Tongue (tissue), 2 donors: ENCODE measurements around the gene AP2A1. TPM values are rescaled to one million over a fixed set of nuclear protein-coding genes. Genes with fewer than 3 reads are reported as not detected.

ENCODE experiments used
- DNase-seq: peaks from one replicate; pipeline ENCODE4 v3.0.0-alpha.2; 2015
- total RNA-seq: library from RNA; depleted of rRNA; stranded (reverse); fragments of >200 nt; gene quantifications from one replicate; pipeline ENCODE4 v1.2.3, GENCODE V29; 2014

AP2A1 gene
- total RNA-seq, 1 donor from 2014 or later = 56.2 TPM

DNA sequence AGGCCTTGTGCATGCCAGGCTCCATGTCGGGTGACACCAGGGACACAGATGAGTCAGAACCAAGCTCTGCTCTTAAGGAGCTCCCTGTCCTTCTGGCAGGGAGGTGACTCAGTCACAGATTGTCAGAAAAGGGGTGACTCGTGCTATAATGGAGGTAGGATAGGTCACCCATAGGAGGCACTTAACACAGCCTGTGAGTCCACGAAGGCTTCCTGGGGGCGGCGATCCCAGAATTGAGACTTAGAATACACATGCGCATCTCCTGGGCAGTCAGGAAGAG, 26.7 kb downstream of the AP2A1 start:
- no peak for DNase-seq

DNA sequence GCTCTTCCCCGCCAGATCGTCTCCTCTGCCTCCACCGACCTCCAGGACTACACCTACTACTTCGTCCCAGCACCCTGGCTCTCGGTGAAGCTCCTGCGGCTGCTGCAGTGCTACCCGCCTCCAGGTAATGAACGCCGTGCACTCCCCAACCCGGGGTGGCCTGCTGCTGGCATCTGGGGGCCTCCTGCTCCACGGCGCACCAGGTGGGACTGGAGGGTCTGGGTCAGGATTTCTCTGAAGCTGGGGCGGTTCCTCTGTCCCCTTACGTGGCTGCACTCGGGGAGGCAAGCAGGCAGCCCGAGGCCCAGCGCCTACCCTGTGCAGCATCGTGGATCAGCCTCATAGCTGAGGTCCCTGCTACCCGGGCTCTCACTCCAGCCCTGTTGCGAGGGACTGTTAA, 28.8 kb downstream of the AP2A1 start:
- DNase-seq = no peak

DNA sequence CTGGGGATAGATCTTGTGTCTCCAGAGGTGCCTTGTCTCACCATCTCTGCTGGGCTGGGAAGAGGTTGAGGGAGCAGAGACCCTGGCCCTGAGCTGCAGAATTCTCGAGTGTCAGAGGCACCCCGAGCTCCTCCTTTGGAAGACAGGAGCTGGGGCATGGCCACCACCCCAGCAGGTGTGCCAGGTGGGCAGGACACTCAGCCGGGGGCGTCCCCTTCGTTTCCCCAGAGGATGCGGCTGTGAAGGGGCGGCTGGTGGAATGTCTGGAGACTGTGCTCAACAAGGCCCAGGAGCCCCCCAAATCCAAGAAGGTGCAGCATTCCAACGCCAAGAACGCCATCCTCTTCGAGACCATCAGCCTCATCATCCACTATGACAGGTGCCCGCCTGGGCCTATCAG, 31.8 kb downstream of the AP2A1 start:
- no peak for DNase-seq

DNA sequence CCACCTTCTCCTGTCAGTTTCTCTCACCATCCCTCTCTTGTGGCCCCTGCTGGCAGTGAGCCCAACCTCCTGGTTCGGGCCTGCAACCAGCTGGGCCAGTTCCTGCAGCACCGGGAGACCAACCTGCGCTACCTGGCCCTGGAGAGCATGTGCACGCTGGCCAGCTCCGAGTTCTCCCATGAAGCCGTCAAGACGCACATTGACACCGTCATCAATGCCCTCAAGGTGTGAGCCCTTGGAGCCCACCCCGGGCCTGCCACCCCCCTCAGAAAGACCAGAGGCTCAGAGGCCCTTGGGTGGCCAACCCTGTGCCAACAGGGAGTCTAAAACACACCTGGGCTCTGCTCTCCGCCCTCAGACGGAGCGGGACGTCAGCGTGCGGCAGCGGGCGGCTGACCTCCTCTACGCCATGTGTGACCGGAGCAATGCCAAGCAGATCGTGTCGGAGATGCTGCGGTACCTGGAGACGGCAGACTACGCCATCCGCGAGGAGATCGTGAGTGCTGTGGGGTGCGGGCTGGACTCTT, 32.5 kb downstream of the AP2A1 start:
- DNase-seq = no peak

DNA sequence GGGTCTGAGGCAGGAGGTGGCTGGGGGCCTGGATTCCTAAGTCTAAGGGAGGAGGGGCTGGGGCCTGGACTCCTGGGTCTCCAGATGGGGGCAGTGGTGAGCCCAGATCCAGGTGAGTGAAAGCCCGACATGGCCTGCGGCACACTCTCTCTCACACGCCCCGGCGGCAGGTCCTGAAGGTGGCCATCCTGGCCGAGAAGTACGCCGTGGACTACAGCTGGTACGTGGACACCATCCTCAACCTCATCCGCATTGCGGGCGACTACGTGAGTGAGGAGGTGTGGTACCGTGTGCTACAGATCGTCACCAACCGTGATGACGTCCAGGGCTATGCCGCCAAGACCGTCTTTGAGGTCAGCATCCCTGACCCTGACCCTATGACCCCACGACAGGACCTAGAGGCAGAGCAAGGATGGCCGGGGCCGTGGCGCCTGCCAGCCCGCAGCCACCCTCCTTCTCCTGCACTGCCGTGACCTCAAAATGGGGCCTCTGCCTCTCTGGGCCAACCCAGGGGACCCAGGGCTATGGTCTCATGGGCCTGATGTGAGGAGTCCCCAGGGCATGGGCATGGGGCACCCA, 33.1 kb downstream of the AP2A1 start:
- no peak for DNase-seq

DNA sequence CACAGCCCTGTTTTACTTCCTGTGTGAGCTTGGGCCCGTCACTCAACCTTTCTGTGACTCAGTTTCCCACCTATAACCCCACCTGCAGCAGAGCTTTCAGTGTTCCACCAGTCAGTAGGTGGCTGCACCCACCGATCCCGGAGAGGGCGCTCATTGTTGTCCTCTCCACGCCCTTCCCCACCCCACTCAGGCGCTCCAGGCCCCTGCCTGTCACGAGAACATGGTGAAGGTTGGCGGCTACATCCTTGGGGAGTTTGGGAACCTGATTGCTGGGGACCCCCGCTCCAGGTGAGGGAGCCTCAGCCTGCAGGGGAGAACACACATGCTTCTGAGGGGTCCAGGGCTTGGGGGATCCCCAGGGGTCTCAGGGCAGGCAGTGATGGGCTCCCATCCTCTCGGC, 34.0 kb downstream of the AP2A1 start:
- DNase-seq = no peak

DNA sequence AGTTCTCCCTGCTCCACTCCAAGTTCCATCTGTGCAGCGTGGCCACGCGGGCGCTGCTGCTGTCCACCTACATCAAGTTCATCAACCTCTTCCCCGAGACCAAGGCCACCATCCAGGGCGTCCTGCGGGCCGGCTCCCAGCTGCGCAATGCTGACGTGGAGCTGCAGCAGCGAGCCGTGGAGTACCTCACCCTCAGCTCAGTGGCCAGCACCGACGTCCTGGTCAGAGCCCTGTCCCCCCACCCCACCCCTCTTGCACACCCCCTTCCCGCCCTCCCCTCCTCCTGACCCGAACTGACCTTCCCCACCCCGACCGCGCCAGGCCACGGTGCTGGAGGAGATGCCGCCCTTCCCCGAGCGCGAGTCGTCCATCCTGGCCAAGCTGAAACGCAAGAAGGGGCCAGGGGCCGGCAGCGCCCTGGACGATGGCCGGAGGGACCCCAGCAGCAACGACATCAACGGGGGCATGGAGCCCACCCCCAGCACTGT, 34.6 kb downstream of the AP2A1 start:
- DNase-seq = no peak

DNA sequence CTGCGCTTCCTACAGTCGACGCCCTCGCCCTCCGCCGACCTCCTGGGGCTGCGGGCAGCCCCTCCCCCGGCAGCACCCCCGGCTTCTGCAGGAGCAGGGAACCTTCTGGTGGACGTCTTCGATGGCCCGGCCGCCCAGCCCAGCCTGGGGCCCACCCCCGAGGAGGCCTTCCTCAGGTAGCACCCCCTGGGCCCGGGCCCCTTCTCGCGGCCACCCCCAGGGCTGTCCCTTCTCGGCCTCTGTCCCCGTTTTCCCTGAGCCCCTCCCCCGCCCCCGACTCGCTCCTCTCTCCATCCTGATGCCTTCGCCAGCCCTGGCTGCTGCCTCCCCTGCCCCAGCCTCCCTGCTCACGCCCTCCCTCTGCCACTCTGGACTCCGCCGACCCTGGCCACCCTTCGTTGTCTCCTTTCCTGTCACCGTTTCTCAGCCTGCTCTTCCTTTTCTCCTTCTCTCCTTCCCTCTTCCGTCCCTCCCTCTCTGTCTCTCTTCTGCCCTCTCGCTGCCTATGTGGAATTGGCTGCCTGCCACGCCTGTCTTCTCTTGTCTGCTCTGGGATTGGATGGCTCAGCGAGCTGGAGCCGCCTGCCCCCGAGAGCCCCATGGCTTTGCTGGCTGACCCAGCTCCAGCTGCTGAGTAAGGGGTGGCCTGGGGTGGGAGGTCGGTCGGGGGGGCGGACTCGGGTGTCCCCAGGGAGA, 35.3 kb downstream of the AP2A1 start:
- DNase-seq = peak; percentile 97

DNA sequence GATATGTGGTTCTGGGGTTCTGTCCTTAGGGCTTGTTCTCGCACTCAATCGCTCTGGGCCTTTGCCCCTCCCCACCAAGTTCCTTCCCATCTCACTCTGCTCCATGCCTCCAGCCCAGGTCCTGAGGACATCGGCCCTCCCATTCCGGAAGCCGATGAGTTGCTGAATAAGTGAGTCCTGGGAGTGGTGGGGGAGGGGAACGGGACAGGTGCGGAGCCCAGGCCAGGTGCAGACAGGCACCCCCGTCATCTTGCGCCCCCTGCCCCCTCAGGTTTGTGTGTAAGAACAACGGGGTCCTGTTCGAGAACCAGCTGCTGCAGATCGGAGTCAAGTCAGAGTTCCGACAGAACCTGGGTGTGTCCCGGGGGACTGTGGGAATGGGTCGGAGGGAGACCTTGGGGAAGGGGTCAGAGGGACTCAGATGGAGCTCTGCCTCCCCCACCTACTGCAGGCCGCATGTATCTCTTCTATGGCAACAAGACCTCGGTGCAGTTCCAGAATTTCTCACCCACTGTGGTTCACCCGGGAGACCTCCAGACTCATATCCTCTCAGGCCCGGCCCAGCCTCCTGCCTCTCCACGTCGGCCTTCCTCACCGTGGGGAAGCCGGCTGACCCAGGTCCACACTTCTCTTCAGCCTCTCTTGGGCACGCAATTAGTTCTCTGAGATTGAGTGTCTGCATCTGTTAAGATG, 36.2 kb downstream of the AP2A1 start:
- no peak for DNase-seq

DNA sequence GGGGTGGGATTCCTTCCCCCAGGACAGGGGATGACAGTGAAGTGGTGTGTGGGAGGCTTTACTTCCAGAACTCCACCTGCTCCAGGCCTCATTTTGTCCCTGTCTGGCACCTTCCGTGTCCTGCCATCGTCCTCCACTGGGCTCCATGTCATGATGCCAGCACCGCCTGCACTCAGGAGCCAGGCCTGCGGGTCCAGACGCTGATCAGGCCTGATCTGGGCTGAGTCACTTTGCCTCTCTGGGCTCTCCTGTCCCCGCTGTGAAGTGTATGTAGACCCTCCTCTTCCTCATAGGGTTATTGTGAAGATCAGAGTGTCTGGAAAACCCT, 36.7 kb downstream of the AP2A1 start:
- DNase-seq = no peak

DNA sequence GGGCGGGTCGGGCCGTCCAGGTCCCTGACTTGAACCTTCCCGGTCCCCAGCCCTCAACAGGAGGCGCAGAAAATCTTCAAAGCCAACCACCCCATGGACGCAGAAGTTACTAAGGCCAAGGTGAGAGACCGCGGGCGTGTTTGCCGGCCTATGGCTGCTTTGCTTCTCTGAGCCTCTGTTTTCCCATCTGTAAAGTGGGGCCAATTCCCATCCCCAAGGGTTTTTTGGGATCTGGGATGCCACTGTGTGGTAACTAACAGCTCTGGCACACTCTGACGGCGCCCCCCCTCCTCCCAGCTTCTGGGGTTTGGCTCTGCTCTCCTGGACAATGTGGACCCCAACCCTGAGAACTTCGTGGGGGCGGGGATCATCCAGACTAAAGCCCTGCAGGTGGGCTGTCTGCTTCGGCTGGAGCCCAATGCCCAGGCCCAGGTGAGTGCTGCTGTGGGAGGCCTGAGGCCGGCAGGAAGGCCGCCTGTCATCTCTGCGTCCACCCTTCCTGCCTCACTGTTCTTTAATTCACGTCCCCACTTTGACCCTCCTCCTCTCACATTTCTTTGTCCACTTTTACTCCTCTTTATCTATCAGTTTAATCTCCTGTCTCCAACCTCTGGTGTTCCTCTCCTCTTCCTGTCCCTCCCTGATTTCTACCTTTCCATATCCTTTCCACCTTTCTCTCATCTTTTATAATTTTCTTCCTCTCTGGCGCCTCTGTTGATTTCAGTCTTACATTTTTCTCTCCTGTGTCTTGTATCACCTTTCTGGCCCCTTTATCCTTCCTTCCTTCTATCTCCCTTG, 39.2 kb downstream of the AP2A1 start:
- no peak for DNase-seq

DNA sequence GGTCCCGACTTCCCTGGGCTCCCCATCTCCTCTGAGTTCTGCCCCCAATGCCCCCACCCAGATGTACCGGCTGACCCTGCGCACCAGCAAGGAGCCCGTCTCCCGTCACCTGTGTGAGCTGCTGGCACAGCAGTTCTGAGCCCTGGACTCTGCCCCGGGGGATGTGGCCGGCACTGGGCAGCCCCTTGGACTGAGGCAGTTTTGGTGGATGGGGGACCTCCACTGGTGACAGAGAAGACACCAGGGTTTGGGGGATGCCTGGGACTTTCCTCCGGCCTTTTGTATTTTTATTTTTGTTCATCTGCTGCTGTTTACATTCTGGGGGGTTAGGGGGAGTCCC, 39.8 kb downstream of the AP2A1 start:
- no peak for DNase-seq

DNA sequence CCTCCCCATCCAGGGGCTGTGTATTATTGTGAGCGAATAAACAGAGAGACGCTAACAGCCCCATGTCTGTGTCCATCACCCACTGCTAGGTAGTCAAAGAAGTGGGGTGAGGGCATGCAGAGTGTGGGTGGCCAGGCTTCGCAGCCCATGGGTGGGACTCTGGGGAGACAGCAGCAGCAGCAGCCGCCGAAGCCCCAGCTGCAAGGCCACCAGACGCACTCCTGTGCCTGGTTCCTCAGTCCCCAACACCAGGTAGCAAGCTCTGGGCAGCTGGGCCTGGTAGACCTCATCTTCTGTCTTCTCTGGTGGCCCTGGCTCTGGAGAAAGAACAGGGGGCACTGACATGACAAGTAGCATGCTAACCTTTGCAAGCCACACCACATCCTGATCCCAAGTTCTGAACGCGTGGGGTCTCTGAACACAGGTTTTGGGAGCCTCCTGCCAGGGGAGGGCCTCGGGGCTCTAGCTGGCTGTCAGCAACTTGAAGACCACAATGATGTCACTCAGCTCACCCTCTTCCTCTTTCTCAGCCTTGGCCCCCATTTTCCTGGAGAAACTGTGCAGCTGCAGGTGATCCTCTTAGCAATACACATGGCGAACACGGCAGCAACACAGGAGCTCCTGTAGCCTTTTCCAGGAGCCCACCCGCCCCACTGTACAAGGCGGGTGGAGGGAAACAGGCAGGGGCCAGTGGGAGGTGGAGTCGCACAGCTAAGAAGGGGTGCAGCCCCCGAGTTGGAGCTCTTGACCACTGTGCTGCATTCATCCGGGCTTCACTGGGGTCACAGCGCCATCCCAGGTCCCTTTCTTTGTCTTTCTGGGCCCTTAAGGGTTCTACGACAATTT, 40.5 kb downstream of the AP2A1 start:
- no peak for DNase-seq

DNA sequence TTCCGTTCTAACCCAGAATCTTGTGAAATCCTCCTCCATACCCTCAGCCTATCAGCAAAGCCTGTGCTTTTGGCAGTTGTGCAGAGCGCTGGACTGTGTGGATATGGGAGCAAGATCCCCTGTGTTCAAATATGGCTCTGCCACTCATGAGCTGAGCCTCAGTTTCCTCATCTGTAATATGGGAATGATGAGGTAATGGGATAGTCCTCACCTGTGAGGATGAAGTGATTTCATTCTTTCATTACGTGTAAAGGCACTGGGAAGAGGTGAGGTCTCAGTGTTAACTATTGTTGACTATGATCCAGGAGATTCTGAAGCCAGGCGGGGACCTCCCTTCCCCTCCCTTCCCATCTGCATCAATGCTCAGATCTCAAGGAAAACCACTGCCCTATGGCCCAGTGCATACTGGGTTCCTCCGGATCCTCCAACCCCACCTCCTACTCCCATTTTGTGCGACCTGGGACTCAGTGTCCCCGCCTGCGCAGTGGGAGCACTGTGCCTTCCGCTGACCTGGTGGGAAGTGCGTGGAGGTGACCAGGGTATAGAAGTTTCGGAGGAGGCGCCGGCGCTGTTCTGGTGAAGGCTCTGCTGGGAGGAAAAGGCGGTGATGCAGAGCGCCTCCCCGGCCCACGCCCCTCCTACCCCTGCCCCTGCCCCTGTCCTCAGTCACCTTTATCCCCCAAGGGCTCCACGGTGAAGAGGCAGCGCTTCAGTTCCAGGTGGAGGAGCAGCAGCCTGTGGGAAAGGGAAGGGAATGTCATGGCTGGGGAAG, 41.3 kb downstream of the AP2A1 start:
- no peak for DNase-seq

DNA sequence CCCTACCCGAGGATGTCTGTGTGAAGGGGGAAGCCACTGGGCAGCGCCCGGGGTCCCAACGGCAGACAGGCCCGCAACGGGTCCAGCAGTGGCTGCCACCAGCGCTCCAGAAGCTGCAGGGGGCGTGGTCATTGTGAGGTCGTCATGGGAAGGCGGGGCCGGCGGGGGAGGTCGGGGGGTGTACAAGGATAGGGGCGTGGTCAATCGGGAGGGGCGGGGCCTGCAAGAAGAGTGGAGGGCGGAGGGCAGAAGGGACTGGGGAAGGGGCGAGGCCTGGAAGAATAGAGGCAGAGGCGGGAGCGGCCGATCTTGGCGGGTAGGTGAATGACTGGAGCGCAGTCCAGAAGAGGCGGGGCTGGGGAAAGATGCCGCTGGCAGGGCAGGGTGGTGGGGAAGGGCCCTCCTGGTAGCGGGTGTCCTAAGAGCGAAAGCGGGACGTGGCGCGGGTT, 41.9 kb downstream of the AP2A1 start:
- peak; percentile 96 for DNase-seq

DNA sequence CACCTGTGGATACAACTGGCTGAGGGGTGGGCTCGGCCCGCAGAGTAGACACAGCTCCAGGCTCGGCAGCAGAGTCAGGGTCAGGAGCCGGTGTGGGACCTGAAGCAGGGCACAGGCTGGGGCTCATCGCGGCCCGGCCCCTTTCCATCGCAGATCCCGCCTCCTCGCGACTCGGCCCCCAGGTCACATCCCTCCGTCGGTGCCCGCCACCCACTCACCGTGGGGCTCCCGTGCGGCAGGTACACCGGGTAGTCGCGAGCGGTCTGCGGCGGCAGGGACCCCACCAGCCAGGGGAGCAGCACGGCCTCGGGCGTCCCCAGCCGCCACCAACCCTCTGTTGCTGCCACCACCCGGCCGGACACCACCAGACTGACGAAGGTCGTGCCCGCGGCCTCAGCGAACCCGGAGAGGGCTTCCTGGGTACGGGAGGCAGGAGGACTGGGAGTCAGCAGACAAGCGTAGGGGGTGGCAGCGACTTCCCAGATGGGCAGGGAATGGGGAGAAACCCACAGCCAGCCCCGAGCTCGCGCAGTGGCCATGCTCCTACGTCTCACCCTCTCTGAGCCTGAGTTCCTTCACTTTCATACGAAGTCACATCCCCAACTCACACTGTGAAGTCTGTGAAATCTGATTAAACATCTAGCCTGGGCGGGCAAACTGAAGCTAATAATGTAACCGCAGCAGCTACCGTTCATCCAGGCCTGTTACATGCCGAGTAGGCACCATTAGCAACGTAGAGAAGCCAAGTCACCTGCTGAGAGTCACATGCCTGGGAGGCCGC, 42.5 kb downstream of the AP2A1 start:
- peak; percentile 37 for DNase-seq

DNA sequence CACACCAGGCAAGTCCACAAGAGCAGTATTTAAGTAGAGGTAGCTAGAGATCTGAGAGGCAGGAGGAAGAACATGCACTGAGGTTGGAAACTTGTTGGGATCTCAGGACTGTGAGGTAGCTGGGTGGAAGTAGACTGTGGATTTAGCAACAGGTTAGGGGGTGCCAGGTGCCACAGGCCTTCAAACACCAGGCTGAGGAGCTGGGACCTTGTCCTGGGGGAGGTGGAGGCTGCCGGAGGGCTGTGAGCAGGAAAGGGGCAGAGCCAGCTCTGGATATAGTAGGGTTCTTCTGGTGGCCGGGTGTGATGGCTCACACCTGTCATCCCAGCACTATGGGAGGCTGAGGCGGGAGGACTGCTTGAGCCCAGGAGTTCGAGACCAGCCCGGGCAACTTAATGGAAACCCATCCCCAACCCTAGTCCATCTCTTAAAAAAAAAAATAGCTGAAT, 43.2 kb downstream of the AP2A1 start:
- DNase-seq = no peak

DNA sequence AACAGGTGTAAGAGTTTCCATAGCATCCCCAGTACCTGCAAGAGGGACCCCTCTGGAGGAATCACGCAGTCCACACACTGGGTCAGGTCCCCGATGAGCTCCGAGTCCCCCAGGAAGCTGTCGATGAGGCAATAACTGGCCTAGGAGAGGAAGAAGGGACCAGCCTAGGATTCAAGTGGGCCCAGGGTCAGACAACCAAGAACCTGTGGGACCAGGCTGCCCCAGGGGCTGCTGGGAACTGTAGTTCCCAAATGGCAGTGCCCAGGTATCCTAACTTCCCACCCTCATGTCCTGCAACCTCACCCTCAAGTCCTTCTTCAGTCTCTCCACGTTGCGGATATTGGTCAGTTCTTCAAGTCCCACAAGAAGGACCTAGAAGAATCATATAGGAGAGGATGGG, 44.5 kb downstream of the AP2A1 start:
- no peak for DNase-seq

DNA sequence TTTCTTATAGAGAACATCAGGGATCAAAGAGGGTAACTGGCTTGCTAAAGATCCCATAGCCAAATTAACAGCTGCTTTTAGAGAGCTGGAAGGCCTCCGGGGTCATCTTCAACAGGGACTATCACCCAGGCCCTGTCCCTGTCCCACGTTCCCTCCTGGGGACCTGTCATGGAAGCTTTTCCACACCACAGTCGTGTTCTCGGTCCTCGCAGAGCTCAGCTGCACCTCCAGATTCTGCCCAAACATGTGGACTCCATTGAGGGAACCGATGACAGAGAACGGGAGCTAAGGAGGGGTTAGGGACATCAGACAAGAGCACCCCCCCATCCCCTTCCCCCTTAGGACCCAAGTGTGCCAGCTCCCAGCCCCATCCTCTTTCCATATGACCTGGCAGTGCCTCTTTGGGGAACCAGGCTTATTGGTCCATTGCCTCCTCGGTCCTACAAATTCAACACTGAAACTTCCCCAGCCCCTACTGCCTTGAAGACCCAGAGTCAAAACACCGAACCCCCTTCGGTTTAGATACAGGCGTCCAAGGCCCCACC, 45.7 kb downstream of the AP2A1 start:
- DNase-seq = no peak
